GM19025 (cell line): Measurements from ENCODE around the gene PKN2.

ENCODE experiments used
- ATAC-seq: cut with Tn5 transposase; IDR thresholded peaks from one replicate; pipeline ENCODE4 v1.9.1; 2021; ENCODE audit warnings: mild to moderate bottlenecking, low read depth, moderate library complexity; ENCODE audit not compliant: unreplicated experiment

The PKN2 gene

GRCh38 chr1:88683541-88684481 is at the start of gene PKN2:
Gene PKN2, plus strand, starts transcription at chr1:88684273. Its CDS starts 308 bp downstream, at chr1:88684581.
- ATAC-seq: peak; percentile 87

DNA sequence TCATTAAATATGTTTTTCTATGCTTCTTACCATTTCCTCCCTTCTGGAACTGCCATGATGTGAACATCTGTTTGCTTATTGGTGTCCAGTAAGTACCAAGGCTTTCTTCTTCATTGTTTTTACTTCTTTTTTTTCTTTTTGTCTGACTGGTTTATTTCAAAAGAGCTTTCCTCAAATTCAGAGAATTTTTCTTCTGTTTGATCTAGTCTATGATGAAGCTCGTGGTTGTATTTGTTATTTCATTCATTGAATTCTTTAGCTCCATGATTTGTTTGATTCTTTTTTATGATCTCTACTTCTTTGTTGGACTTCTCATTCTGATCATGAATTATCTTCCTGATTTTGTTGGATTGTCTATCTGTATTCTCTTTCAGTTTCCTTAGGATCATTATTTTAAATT is 49.5 kb upstream of the PKN2 start:
- ATAC-seq: no peak

- ATAC-seq: no peak
Observed at GRCh38 chr1:88640060-88640459, 44.0 kb upstream of the PKN2 start.

- ATAC-seq: no peak
Observed at GRCh38 chr1:88645886-88646285, 38.2 kb upstream of the PKN2 start.

- ATAC-seq: no peak
Observed at GRCh38 chr1:88646476-88647248, 37.4 kb upstream of the PKN2 start.

DNA sequence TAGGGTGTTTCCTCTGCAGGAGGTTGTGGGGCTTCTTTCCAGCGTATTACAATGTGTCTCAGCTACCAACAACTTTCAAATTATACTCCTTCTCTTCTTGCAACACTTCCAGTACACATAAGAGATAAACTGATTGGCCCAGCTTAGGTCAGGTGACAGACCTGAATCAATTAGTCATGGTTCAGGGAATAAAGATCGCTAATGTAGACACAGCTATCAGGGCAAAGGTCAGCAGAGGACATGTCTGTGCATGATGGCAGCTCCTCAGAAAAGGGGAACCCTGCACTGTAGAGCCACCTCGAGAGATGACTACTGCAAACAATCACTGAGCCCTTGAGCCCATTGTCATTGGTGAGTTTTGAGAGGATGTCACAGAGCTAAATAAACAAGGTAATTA is 36.8 kb upstream of the PKN2 start:
- peak; percentile 83 for ATAC-seq

DNA sequence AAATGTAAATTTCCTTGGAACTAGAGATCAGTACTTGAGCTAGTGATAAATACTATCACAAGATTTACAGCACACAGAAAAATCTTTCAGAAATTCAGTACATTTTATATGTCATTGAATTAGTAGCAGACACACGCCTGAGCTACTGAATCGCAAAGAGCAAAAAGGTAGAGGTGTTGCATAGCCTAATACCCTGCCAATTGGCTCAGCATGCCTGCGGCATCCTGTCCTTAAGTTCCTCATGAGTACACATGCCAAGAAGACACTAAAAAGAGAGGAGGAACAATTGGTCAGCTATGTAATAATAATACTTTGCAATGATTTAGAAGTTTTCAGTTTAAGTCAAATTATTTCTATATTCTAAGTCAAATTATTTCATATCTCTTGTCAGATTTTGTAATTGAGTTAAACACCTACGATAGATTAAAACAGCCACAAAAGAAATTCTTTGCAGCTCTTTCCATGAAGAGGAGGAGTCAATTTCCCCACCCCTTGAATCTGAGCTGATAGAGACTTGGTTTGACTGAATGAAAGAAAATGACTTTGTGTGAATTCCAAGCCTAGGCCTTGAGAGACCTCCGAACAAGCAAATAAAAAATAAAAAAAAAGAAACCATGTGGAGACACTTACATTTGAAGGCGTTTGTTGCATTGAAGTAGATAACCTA is 36.2 kb upstream of the PKN2 start:
- no peak for ATAC-seq

DNA sequence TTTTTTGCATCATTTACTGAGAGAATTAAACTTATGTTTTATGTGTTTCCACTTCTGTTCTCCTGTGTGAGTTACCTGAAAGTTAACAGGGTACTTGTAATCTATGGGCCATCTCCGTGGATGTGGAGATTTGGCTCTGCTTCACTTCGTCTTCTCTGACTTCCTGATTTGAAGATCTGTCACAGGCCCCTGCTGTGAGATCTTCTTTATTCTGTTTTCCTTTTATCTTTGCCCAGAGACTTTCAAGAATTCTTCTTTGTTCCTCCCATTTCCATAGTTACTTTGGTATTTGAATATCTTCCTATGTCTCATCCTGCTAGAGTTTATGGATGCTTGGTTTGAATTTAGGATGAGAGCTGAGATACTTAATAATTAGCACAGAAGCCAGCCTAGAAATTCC is 35.4 kb upstream of the PKN2 start:
- ATAC-seq: no peak

GRCh38 chr1:88649932-88650331 is 34.1 kb upstream of the PKN2 start:
- ATAC-seq: no peak

GRCh38 chr1:88650676-88651418 is 33.2 kb upstream of the PKN2 start:
- ATAC-seq: no peak

DNA sequence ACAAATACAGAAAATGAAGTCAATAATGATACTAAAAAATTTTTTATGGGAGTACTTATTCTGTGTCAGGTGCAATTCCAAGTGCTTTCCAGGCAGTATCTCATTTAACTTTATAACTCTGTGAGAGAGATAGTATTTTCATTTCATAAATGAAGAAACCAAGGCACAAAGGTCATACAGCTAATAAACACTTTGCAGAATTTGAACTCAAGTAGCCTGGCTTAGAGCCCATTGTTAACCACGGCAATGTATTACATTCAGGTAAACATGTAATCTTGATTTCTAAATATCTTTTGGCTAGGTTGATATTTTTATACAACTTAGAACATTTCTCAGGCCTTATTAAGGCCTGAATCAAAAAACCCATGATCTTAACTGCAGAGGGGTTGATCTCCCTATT is 28.9 kb upstream of the PKN2 start:
- no peak for ATAC-seq

DNA sequence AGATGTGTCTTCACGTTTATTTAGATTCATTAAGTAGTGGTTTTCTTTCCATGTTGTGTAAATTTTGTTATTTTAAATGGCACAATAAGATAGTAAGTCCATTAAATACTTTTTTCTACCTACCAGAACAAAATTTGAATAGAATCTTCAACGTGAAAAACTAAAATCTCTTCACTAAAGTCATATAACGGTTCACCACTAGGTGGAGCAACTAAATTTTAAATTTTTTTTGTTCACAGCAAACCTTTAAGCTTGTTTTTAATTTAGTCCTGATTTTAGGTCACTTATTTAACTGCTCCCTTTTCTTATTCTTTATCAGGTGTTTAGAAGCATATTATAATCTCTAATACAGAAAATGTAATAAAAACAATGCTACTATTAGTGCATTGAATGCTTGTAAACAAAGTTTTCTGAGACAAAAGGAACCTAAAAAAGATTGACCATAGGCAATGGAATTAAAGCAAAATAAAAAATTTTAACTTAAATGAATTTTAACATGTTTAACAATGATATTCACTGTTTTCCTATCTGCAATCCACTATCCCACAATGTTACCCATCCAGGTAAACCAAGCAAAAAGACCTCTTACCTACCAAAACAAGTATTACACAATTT is 28.3 kb upstream of the PKN2 start:
- ATAC-seq: no peak

DNA sequence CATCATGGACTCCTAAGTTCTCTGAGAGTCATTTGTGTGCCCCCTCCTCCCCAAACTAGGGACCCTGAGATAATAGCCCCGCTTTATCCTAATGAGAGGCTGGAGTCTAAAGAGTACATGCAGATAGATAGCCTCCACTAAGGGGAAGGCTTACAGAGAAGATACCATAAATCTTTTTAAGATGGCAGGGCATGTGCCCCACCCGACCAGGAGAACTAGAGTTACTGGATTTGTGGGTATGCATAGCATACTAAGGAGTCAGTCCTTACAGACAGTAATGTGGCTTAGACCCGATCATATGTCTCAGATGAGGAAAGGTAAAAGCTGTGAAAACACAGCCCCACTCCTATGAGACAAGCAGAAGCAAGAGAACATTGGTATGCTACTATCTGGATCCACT is 25.7 kb upstream of the PKN2 start:
- no peak for ATAC-seq

DNA sequence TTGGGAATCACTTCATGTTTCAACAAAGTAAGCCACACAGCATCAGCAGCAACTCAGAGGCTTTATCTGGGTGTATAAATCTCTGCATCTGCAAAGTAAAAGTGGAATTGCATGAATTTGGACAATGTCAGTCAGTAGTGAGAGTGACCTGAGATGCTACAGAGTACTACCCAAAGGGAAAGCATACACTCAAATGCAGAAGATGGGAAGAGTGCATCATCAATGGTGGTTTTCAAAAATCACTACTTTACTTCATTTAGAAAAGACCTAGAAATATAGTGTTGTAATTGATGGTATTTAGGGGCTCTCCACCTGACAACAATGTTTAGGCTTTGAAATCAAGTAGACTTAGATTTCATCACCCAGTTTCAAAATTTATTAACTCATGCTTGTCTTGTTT is 24.5 kb upstream of the PKN2 start:
- ATAC-seq: no peak

DNA sequence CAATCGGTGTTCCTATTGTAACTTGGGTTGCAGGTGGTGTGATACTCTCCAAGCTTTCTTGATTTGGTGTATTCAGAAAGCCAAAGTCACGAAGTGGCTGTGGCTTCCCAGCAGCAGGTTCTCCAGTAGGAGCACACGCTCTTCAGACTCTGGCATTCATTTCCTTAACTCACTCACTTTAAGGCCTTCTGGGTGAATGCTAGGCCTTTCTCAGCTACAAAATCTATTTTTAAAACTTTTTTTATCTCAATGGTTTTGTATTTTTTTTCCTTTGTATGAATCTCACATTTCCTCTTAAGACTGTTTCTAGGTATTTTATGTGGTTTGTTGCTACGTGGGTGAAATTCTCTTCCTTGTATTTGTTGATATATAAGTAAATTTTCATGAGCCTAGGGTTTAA is 22.9 kb upstream of the PKN2 start:
- no peak for ATAC-seq

DNA sequence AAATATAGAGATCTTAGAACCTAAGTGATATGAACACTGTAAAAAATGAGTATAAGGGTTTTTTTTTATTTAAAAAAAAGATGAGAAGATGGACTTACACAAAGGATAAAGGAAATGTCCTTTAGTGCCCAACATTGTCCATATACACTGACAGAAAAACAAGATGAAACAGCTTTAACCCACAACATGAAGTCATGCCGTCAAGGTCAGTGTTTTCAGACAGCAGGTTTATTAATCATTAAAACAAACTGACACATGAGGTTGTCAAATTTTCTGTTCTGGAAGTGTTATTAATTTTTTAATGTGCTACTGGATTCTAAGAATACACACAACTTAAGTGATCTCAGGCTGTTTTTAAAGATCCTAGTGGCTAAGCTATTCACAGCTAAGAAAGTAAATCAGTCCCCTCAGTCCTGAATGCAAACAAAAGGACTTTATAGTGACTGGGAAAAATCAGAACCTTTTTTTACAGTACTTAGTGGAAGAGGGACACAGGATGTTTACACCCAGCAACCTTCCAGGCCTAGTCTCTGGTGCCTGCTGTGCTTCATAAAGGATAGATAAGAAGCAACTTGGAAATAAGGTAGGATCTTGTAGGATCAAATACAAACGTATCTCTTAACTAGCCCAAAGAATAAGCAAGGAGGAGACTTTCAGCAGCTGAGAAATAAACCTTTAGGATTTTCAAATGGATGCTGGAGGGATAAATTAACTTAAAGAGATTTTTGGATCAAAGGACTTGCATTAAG is 21.9 kb upstream of the PKN2 start:
- peak; percentile 53 for ATAC-seq

DNA sequence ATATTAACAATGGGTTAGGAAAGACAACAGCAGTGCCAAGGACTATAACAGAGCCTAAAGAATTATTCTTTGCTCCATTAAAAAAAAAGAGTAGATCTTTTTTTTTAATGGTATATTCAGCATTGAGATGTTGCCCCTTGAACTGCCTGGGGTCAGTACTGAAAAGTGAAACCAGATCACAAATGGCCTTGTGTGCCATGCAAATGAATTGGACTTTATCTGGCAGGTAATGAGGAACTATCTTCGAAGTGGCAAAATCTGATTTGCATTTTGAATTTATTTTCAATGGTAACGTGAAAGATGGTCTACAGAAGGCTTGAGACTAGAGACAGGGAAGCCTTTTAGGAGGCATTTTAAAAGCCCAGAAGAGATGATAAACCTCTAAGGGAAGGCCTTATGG is 21.4 kb upstream of the PKN2 start:
- ATAC-seq: no peak

- ATAC-seq: no peak
Observed at GRCh38 chr1:88668405-88668804, 15.7 kb upstream of the PKN2 start.

- no peak for ATAC-seq
Observed at GRCh38 chr1:88670462-88670861, 13.6 kb upstream of the PKN2 start.
